HCT116 (cell line): ENCODE results near the gene VANGL1.

Source experiments
- CEBPB ChIP-seq: IDR thresholded peaks from 2 replicates; pipeline ENCODE4 v1.6.1; 2012; ENCODE audit warnings: low read depth
- CTCF ChIP-seq, 3 experiments: fragments of 200-600 bp in 1 of 3; sonication (generic) in 1 of 3; IDR thresholded peaks in 2 of 3; conservative IDR thresholded peaks in 1 of 3; 2 replicates each; pipeline ENCODE4 v1.5.1; 2012 to 2017; ENCODE audit warnings: low read depth in 2 of 3, low read length in 2 of 3, antibody characterized with exemption in 1 of 3, borderline replicate concordance in 1 of 3, control low read depth in 1 of 3, mild to moderate bottlenecking in 1 of 3, mixed read lengths in 1 of 3, mixed run types in 1 of 3, moderate library complexity in 1 of 3; ENCODE audit not compliant: insufficient read depth in 1 of 3
- POLR2A ChIP-seq: IDR thresholded peaks from 2 replicates; pipeline ENCODE4 v1.7.0; 2011; ENCODE audit warnings: borderline replicate concordance; ENCODE audit not compliant: insufficient read depth, insufficient read length; ENCODE audit errors: extremely low read depth
- TF ChIP-seq, protein P1 (sequence below): IDR thresholded peaks from 2 replicates; pipeline ENCODE4 v1.6.1; 2012; ENCODE audit warnings: low read depth

GRCh38 chr1:115661157-115661556, 19.4 kb downstream of the VANGL1 start:
- TF ChIP-seq, protein P1, sequence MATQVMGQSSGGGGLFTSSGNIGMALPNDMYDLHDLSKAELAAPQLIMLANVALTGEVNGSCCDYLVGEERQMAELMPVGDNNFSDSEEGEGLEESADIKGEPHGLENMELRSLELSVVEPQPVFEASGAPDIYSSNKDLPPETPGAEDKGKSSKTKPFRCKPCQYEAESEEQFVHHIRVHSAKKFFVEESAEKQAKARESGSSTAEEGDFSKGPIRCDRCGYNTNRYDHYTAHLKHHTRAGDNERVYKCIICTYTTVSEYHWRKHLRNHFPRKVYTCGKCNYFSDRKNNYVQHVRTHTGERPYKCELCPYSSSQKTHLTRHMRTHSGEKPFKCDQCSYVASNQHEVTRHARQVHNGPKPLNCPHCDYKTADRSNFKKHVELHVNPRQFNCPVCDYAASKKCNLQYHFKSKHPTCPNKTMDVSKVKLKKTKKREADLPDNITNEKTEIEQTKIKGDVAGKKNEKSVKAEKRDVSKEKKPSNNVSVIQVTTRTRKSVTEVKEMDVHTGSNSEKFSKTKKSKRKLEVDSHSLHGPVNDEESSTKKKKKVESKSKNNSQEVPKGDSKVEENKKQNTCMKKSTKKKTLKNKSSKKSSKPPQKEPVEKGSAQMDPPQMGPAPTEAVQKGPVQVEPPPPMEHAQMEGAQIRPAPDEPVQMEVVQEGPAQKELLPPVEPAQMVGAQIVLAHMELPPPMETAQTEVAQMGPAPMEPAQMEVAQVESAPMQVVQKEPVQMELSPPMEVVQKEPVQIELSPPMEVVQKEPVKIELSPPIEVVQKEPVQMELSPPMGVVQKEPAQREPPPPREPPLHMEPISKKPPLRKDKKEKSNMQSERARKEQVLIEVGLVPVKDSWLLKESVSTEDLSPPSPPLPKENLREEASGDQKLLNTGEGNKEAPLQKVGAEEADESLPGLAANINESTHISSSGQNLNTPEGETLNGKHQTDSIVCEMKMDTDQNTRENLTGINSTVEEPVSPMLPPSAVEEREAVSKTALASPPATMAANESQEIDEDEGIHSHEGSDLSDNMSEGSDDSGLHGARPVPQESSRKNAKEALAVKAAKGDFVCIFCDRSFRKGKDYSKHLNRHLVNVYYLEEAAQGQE: no peak
- no peak for TF ChIP-seq CTCF (IDR thresholded peaks at IDR 0.05 in 2 of 3, conservative IDR thresholded peaks at IDR 0.05 in 1 of 3; ENCODE audit: borderline replicate concordance in 1 of 3, insufficient read depth in 1 of 3, low read depth in 2 of 3, low read length in 2 of 3)
- no peak for TF ChIP-seq CEBPB
- TF ChIP-seq POLR2A: no peak
